HepG2 (cell line): ENCODE results near the gene NUP155. TPM values are rescaled to one million over a fixed set of nuclear protein-coding genes. Genes with fewer than 3 reads are reported as not detected.

Experiments
- ARID2 ChIP-seq: sonication (generic); formaldehyde crosslinking; IDR thresholded peaks from 2 replicates; pipeline ENCODE4 v1.8.1; 2022; ENCODE audit warnings: mild to moderate bottlenecking, missing genetic modification reagents, borderline replicate concordance
- ARNT2 ChIP-seq: sonication (generic); formaldehyde crosslinking; IDR thresholded peaks from 2 replicates; pipeline ENCODE4 v1.8.0; 2022; ENCODE audit warnings: mild to moderate bottlenecking, low read depth, missing genetic modification reagents, moderate library complexity
- BORCS8-MEF2B ChIP-seq: sonication (generic); formaldehyde crosslinking; IDR thresholded peaks from 2 replicates; pipeline ENCODE4 v1.8.0; 2022; ENCODE audit warnings: mild to moderate bottlenecking, missing genetic modification reagents
- ELF3 ChIP-seq: IDR thresholded peaks from 2 replicates; pipeline ENCODE4 v1.6.1; 2016; ENCODE audit warnings: missing genetic modification reagents, missing compliant biosample characterization
- FOXA3 ChIP-seq: IDR thresholded peaks from 2 replicates; pipeline ENCODE4 v1.6.1; 2016; ENCODE audit warnings: missing genetic modification reagents, missing compliant biosample characterization
- HNRNPL ChIP-seq: fragments of 200-400 bp; formaldehyde crosslinking; IDR thresholded peaks from 2 replicates; pipeline ENCODE4 v1.6.1; 2017; ENCODE audit warnings: mild to moderate bottlenecking, low read depth, low read length
- KDM2A ChIP-seq: sonication (generic); formaldehyde crosslinking; IDR thresholded peaks from 2 replicates; pipeline ENCODE4 v1.4.0; 2020; ENCODE audit warnings: low read depth, missing genetic modification reagents, borderline replicate concordance
- MEIS2 ChIP-seq: sonication (generic); formaldehyde crosslinking; IDR thresholded peaks from 2 replicates; pipeline ENCODE4 v1.9.0; 2021; ENCODE audit warnings: mild to moderate bottlenecking, missing genetic modification reagents
- POLR2A ChIP-seq, 2 experiments: IDR thresholded peaks; 2 replicates each; pipeline ENCODE4 v1.6.1; 2011; ENCODE audit warnings: low read depth in 2 of 2, low read length in 2 of 2, mild to moderate bottlenecking in 1 of 2, moderate library complexity in 1 of 2; ENCODE audit not compliant: insufficient read depth in 1 of 2
- SPEN ChIP-seq: sonication (generic); formaldehyde crosslinking; IDR thresholded peaks from 2 replicates; pipeline ENCODE4 v1.5.1; 2020; ENCODE audit warnings: low read depth, mild to moderate bottlenecking, missing genetic modification reagents
- TOPORS ChIP-seq: sonication (generic); formaldehyde crosslinking; IDR thresholded peaks from 2 replicates; pipeline ENCODE4 v1.8.0; 2023; ENCODE audit warnings: mild to moderate bottlenecking, missing genetic modification reagents
- U2AF1 ChIP-seq: fragments of 200-400 bp; formaldehyde crosslinking; optimal IDR thresholded peaks from 2 replicates; pipeline ENCODE3; 2017; ENCODE audit warnings: mild to moderate bottlenecking, low read depth, low read length
- ZFP82 ChIP-seq: sonication (generic); formaldehyde crosslinking; IDR thresholded peaks from 2 replicates; pipeline ENCODE4 v1.5.1; 2020; ENCODE audit warnings: mild to moderate bottlenecking, missing genetic modification reagents, borderline replicate concordance
- ZNF12 ChIP-seq: sonication (generic); formaldehyde crosslinking; IDR thresholded peaks from 2 replicates; pipeline ENCODE4 v1.5.0; 2020; ENCODE audit warnings: missing genetic modification reagents
- ZNF136 ChIP-seq: sonication (generic); formaldehyde crosslinking; IDR thresholded peaks from 2 replicates; pipeline ENCODE4 v1.8.1; 2022; ENCODE audit warnings: low read depth, mild to moderate bottlenecking, moderate library complexity, missing genetic modification reagents
- ZNF263 ChIP-seq: sonication (generic); formaldehyde crosslinking; IDR thresholded peaks from 2 replicates; pipeline ENCODE4 v1.4.0; 2020; ENCODE audit warnings: missing genetic modification reagents
- ZNF446 ChIP-seq: sonication (generic); formaldehyde crosslinking; IDR thresholded peaks from 2 replicates; pipeline ENCODE4 v1.5.0; 2020; ENCODE audit warnings: mild to moderate bottlenecking, missing genetic modification reagents
- ZNF451 ChIP-seq: sonication (generic); formaldehyde crosslinking; IDR thresholded peaks from 2 replicates; pipeline ENCODE4 v1.5.0; 2020; ENCODE audit warnings: mild to moderate bottlenecking, missing genetic modification reagents
- ZNF616 ChIP-seq: sonication (generic); formaldehyde crosslinking; IDR thresholded peaks from 2 replicates; pipeline ENCODE4 v1.5.0; 2020; ENCODE audit warnings: low read depth, mild to moderate bottlenecking, missing genetic modification reagents
- ZNF883 ChIP-seq: sonication (generic); formaldehyde crosslinking; IDR thresholded peaks from 2 replicates; pipeline ENCODE4 v1.5.1; 2020; ENCODE audit warnings: mild to moderate bottlenecking, missing genetic modification reagents; ENCODE audit errors: not compliant biosample characterization
- ZSCAN20 ChIP-seq: sonication (generic); formaldehyde crosslinking; IDR thresholded peaks from 2 replicates; pipeline ENCODE4 v1.4.0; 2020; ENCODE audit warnings: missing genetic modification reagents, mild to moderate bottlenecking, borderline replicate concordance
- polyA plus RNA-seq, 8 experiments: library from polyadenylated mRNA; depleted of rRNA in 3 of 8; stranded (reverse) in 7 of 8; unstranded in 1 of 8; fragments of >200 nt; fragmentation: Illumina TruSeq in 4 of 8; extraction: Trizol in 4 of 8; gene quantifications; 2 replicates each; pipeline versions ENCODE4 v1.2.1 to v1.2.3, GENCODE V29; 2011 to 2016; ENCODE audit warnings: low read depth in 4 of 8, missing spikeins in 1 of 8, mixed read lengths in 1 of 8; ENCODE audit not compliant: insufficient read depth in 1 of 8
- total RNA-seq, 5 experiments: library from RNA; depleted of rRNA; stranded (reverse); fragments of >200 nt; fragmentation: Illumina TruSeq; extraction: Trizol; gene quantifications; 2 replicates each; pipeline ENCODE4 v1.2.3, GENCODE V29; 2016; ENCODE audit warnings: low read depth in 1 of 5
- TF ChIP-seq, protein P1 (sequence below): sonication (generic); formaldehyde crosslinking; IDR thresholded peaks from 2 replicates; pipeline ENCODE4 v1.4.0; 2020; ENCODE audit warnings: missing genetic modification reagents, borderline replicate concordance
- TF ChIP-seq, protein P2 (sequence below): sonication (generic); formaldehyde crosslinking; IDR thresholded peaks from 2 replicates; pipeline ENCODE4 v1.5.0; 2020; ENCODE audit warnings: mild to moderate bottlenecking, missing genetic modification reagents
- TF ChIP-seq, protein P3 (sequence below): sonication (generic); formaldehyde crosslinking; IDR thresholded peaks from 2 replicates; pipeline ENCODE4 v1.8.1; 2023; ENCODE audit warnings: mild to moderate bottlenecking, missing genetic modification reagents, borderline replicate concordance

The NUP155 gene
- total and polyA plus RNA-seq, 2 of the 13 experiments (the other 11 are each of a cell fraction or from before 2014, with no cell fraction given) = 13.0 to 57.4 TPM

DNA sequence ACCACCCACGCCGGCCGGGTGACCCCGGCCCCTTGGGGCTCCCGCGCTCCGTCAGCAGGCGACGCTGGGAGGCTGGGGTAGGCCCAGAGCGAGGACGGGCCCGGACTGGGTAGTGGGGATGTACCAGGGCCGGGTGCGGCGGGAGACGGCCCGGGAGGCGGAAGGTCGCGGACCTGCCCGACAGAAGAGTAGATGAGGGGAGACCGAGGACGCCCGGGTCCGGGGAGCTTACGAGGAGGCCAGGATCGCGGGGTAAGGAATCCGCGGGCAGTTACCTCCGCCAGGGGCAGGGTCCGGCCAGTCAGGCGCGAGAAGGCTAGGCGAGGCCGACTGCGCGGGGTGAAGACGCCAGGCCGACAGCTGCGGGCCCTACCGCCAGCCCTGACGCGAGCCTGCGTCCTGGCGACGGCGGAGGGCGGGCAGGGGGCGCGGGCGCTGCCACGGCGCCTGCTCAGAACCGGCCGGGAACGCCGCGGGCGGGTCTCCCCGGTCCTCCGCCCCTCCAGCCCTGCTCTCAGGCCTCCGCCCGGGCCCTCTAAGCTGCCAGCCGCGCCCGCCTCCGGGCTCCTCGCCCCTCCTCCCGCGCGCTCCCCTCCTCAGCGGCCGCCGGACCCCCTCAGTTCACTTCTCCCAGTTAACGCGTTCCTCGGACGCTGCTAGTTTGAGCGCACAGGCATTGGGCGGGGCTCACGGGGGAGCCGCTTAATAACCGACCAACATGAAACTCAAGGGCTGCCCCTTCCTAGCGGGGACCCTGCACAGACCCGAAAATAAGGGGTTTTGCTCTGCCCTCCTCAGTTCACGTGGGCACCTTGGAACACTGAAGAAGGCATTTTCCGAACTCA, 121.7 kb downstream of the NUP155 start, which contains the start of gene CPLANE1 (continued):
- TF ChIP-seq, protein P1, sequence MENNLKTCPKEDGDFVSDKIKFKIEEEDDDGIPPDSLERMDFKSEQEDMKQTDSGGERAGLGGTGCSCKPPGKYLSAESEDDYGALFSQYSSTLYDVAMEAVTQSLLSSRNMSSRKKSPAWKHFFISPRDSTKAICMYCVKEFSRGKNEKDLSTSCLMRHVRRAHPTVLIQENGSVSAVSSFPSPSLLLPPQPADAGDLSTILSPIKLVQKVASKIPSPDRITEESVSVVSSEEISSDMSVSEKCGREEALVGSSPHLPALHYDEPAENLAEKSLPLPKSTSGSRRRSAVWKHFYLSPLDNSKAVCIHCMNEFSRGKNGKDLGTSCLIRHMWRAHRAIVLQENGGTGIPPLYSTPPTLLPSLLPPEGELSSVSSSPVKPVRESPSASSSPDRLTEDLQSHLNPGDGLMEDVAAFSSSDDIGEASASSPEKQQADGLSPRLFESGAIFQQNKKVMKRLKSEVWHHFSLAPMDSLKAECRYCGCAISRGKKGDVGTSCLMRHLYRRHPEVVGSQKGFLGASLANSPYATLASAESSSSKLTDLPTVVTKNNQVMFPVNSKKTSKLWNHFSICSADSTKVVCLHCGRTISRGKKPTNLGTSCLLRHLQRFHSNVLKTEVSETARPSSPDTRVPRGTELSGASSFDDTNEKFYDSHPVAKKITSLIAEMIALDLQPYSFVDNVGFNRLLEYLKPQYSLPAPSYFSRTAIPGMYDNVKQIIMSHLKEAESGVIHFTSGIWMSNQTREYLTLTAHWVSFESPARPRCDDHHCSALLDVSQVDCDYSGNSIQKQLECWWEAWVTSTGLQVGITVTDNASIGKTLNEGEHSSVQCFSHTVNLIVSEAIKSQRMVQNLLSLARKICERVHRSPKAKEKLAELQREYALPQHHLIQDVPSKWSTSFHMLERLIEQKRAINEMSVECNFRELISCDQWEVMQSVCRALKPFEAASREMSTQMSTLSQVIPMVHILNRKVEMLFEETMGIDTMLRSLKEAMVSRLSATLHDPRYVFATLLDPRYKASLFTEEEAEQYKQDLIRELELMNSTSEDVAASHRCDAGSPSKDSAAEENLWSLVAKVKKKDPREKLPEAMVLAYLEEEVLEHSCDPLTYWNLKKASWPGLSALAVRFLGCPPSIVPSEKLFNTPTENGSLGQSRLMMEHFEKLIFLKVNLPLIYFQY = peak; percentile 61; the same call in 1 of the 2 replicates
- TF ChIP-seq ZNF12 (CRISPR knock-in tag) (peak; percentile 33; the same call in 1 of the 2 replicates), ARID2 (peak; percentile 71; the same call in 1 of the 2 replicates), ARNT2 (CRISPR knock-in tag) (peak; percentile 66), ZNF263 (CRISPR knock-in tag) (peak; percentile 33), FOXA3 (CRISPR knock-in tag) (no peak), ZSCAN20 (CRISPR knock-in tag) (peak; percentile 60; the same call in 1 of the 2 replicates), BORCS8-MEF2B (CRISPR knock-in tag) (peak; percentile 63), ELF3 (peak; percentile 38), ZNF883 (CRISPR knock-in tag) (peak; percentile 79), POLR2A (IDR thresholded peaks at IDR 0.05; ENCODE audit: insufficient read depth in 1 of 2, low read depth in 2 of 2, low read length in 2 of 2) (peak; percentile 83 to 85), TOPORS (CRISPR knock-in tag) (peak; percentile 91), ZFP82 (peak; percentile 64; the same call in 1 of the 2 replicates), SPEN (CRISPR knock-in tag) (peak; percentile 85), ZNF451 (CRISPR knock-in tag) (peak; percentile 74; the same call in 1 of the 2 replicates), MEIS2 (CRISPR knock-in tag) (0 out of 2 replicates have a peak, but pooled peaks have one; percentile 31), ZNF616 (CRISPR knock-in tag) (0 out of 2 replicates have a peak, but pooled peaks have one; percentile 54), KDM2A (CRISPR knock-in tag) (peak; percentile 44; the same call in 1 of the 2 replicates), ZNF136 (CRISPR knock-in tag) (0 out of 2 replicates have a peak, but pooled peaks have one; percentile 38), HNRNPL (peak; percentile 72; the same call in 1 of the 2 replicates), ZNF446 (CRISPR knock-in tag) (peak; percentile 75; the same call in 1 of the 2 replicates), U2AF1 (no peak)
- TF ChIP-seq, protein P2, sequence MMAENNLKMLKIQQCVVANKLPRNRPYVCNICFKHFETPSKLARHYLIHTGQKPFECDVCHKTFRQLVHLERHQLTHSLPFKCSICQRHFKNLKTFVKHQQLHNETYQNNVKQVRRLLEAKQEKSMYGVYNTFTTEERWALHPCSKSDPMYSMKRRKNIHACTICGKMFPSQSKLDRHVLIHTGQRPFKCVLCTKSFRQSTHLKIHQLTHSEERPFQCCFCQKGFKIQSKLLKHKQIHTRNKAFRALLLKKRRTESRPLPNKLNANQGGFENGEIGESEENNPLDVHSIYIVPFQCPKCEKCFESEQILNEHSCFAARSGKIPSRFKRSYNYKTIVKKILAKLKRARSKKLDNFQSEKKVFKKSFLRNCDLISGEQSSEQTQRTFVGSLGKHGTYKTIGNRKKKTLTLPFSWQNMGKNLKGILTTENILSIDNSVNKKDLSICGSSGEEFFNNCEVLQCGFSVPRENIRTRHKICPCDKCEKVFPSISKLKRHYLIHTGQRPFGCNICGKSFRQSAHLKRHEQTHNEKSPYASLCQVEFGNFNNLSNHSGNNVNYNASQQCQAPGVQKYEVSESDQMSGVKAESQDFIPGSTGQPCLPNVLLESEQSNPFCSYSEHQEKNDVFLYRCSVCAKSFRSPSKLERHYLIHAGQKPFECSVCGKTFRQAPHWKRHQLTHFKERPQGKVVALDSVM = peak; percentile 82
- TF ChIP-seq, protein P3, sequence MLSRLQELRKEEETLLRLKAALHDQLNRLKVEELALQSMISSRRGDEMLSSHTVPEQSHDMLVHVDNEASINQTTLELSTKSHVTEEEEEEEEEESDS (CRISPR knock-in tag) = 0 out of 2 replicates have a peak, but pooled peaks have one; percentile 47
